ENCODE data around the gene PAXIP1. TPM values are rescaled to one million over a fixed set of nuclear protein-coding genes. Genes with fewer than 3 reads are reported as not detected.

Gene PAXIP1
- total RNA-seq, 1 donor from 2014 or later, result 5.0 TPM

DNA sequence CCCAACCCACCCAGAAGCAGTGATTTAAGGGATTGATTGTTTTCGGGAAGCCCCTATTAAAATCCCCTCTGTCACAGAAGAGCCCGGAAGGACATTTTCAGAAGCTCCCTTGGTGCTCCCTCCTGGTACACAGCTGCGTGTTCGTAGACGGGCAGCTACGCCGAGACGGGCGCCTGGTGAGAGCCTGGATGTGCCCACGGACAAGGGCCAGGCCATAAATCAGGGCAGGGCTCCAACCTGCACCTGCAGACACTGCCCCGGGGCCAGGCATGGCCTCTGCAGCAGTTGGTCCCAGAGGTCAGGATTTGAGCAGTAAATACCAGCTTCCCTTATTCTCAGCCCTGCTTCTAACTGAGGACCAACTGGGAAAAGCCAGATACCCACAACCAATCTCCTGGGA lies 106.8 kb downstream of the PAXIP1 start:
- no peaks in the 10 kb centered on the region for H3K36me3 ChIP-seq (ENCODE audit: control insufficient read depth, insufficient read depth, low read length)
- no peaks in the 10 kb centered on the region for H3K27me3 ChIP-seq (ENCODE audit: control insufficient read depth, insufficient read depth, low read length)
- TF ChIP-seq, protein P1, sequence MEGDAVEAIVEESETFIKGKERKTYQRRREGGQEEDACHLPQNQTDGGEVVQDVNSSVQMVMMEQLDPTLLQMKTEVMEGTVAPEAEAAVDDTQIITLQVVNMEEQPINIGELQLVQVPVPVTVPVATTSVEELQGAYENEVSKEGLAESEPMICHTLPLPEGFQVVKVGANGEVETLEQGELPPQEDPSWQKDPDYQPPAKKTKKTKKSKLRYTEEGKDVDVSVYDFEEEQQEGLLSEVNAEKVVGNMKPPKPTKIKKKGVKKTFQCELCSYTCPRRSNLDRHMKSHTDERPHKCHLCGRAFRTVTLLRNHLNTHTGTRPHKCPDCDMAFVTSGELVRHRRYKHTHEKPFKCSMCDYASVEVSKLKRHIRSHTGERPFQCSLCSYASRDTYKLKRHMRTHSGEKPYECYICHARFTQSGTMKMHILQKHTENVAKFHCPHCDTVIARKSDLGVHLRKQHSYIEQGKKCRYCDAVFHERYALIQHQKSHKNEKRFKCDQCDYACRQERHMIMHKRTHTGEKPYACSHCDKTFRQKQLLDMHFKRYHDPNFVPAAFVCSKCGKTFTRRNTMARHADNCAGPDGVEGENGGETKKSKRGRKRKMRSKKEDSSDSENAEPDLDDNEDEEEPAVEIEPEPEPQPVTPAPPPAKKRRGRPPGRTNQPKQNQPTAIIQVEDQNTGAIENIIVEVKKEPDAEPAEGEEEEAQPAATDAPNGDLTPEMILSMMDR (IDR thresholded peaks at IDR 0.05; ENCODE audit: insufficient read depth, low read length, severe bottlenecking), result no peak
- no peak overlapping the region for H3K4me3 ChIP-seq (ENCODE audit: low read depth, low read length)
- no peak for DNase-seq (ENCODE audit: low read depth)
- FAIRE-seq, result no peak

Other genes with a start within 250 kb of the PAXIP1 start
- gene HTR5A, start 67.2 kb upstream of the PAXIP1 start, total RNA-seq, result not detected in 2 replicates